Activated naive CD8-positive, alpha-beta T cell treated with anti-CD3 and anti-CD28 coated beads, Interleukin-2, amount 50 U/mL, for 24 hours (primary cell): Measurements from ENCODE around the gene POLE3.
"Not testable (repeated sequence)": the region's sequence is repeated elsewhere in the genome, so short reads cannot be mapped to it uniquely, and the experiment has no call there.

Source experiments
- ATAC-seq: fragments of 150-1000 bp; cut with Tn5 transposase; one replicate; pipeline ENCODE4 v1.10.0; 2021
- DNase-seq: peaks from one replicate; pipeline ENCODE4 v3.0.0; 2021
- H3K27ac Mint-ChIP-seq: one replicate; pipeline ENCODE4 v1.8.0; 2021; ENCODE audit warnings: mild to moderate bottlenecking, mixed read lengths
- H3K27me3 Mint-ChIP-seq: one replicate; pipeline ENCODE4 v1.8.0; 2021; ENCODE audit warnings: mixed read lengths
- H3K36me3 Mint-ChIP-seq: one replicate; pipeline ENCODE4 v1.8.0; 2021; ENCODE audit warnings: low read depth, mixed read lengths
- H3K4me1 Mint-ChIP-seq: one replicate; pipeline ENCODE4 v1.8.0; 2021; ENCODE audit warnings: mixed read lengths
- H3K4me3 Mint-ChIP-seq: one replicate; pipeline ENCODE4 v1.8.0; 2021; ENCODE audit warnings: mild to moderate bottlenecking, moderate library complexity, mixed read lengths
- H3K9me3 Mint-ChIP-seq: one replicate; pipeline ENCODE4 v1.8.0; 2021; ENCODE audit warnings: mixed read lengths

POLE3 gene

GRCh38 chr9:113410207-113410864 is at the start of gene POLE3, which contains the start of gene C9orf43:
Gene POLE3 (minus strand): TSS chr9:113410675. CDS start chr9:113410293, 382 bp downstream.
Gene C9orf43 (plus strand): TSS chr9:113410747. CDS start chr9:113413494, 2,747 bp downstream.
- H3K9me3 Mint-ChIP-seq: no peaks in the 10 kb centered on the region
- peak within 1 kb of the TSS; percentile 100 for H3K27ac Mint-ChIP-seq
- peak within 1 kb of the TSS; percentile 95 for H3K4me3 Mint-ChIP-seq
- H3K36me3 Mint-ChIP-seq: peaks cover 37% of the 10 kb centered on the region
- peak; percentile 97 for ATAC-seq
- peaks cover 45% of the 10 kb centered on the region for H3K4me1 Mint-ChIP-seq
- peaks cover 3% of the 10 kb centered on the region for H3K27me3 Mint-ChIP-seq
- peak; percentile 96 for DNase-seq

- Mint-ChIP-seq H3K27me3 (no peaks in the 10 kb centered on the region), H3K36me3 (no peaks in the 10 kb centered on the region), H3K4me3 (no peak overlapping the region), H3K4me1 (peaks cover 6% of the 10 kb centered on the region), H3K27ac (no peak overlapping the region), H3K9me3 (no peaks in the 10 kb centered on the region)
- ATAC-seq: no peak
- no peak for DNase-seq
Observed at GRCh38 chr9:113456235-113456634, 45.8 kb upstream of the POLE3 start.

- Mint-ChIP-seq H3K4me3 (no peak overlapping the region), H3K4me1 (peaks cover 6% of the 10 kb centered on the region), H3K27me3 (no peaks in the 10 kb centered on the region), H3K36me3 (no peaks in the 10 kb centered on the region), H3K9me3 (no peaks in the 10 kb centered on the region), H3K27ac (no peak overlapping the region)
- DNase-seq (no peak), ATAC-seq (no peak)
Observed at GRCh38 chr9:113454914-113455761, 44.7 kb upstream of the POLE3 start.

- Mint-ChIP-seq H3K4me1 (peaks cover 6% of the 10 kb centered on the region), H3K27me3 (no peaks in the 10 kb centered on the region), H3K27ac (no peak overlapping the region), H3K36me3 (no peaks in the 10 kb centered on the region), H3K9me3 (no peaks in the 10 kb centered on the region), H3K4me3 (no peak overlapping the region)
- ATAC-seq (no peak), DNase-seq (no peak)
Observed at GRCh38 chr9:113452113-113452605, 41.7 kb upstream of the POLE3 start.

GRCh38 chr9:113449376-113449775 is 38.9 kb upstream of the POLE3 start:
- no peak for ATAC-seq
- DNase-seq: no peak

GRCh38 chr9:113446323-113446740 is 35.9 kb upstream of the POLE3 start:
- no peak for ATAC-seq

More at GRCh38 chr9:113449376-113449775, 38.9 kb upstream of the POLE3 start:
- Mint-ChIP-seq H3K27me3 (no peaks in the 10 kb centered on the region), H3K9me3 (no peaks in the 10 kb centered on the region), H3K27ac (no peak overlapping the region), H3K4me3 (no peak overlapping the region), H3K4me1 (peaks cover 4% of the 10 kb centered on the region), H3K36me3 (no peaks in the 10 kb centered on the region)

GRCh38 chr9:113444736-113445135 is 34.3 kb upstream of the POLE3 start:
- Mint-ChIP-seq H3K27me3 (no peaks in the 10 kb centered on the region), H3K27ac (no peak overlapping the region), H3K4me3 (no peak overlapping the region), H3K36me3 (no peaks in the 10 kb centered on the region), H3K4me1 (peaks cover 4% of the 10 kb centered on the region), H3K9me3 (no peaks in the 10 kb centered on the region)
- ATAC-seq (no peak), DNase-seq (no peak)

More at GRCh38 chr9:113446323-113446740, 35.9 kb upstream of the POLE3 start:
- no peak overlapping the region for H3K4me3 Mint-ChIP-seq
- H3K27ac Mint-ChIP-seq: no peak overlapping the region
- H3K4me1 Mint-ChIP-seq: peaks cover 4% of the 10 kb centered on the region
- H3K27me3 Mint-ChIP-seq: no peaks in the 10 kb centered on the region
- H3K36me3 Mint-ChIP-seq: no peaks in the 10 kb centered on the region
- H3K9me3 Mint-ChIP-seq: no peaks in the 10 kb centered on the region
- DNase-seq: no peak

GRCh38 chr9:113437716-113438115 is 27.2 kb upstream of the POLE3 start:
- not testable (repeated sequence) for H3K27ac Mint-ChIP-seq, H3K9me3 Mint-ChIP-seq, H3K27me3 Mint-ChIP-seq, H3K4me3 Mint-ChIP-seq, H3K4me1 Mint-ChIP-seq, ATAC-seq, H3K36me3 Mint-ChIP-seq, DNase-seq

- ATAC-seq (no peak), DNase-seq (no peak)
- Mint-ChIP-seq H3K4me3 (no peak overlapping the region), H3K36me3 (no peaks in the 10 kb centered on the region), H3K27me3 (no peaks in the 10 kb centered on the region), H3K9me3 (no peaks in the 10 kb centered on the region), H3K4me1 (no peaks in the 10 kb centered on the region), H3K27ac (no peak overlapping the region)
Observed at GRCh38 chr9:113436728-113437515, 26.4 kb upstream of the POLE3 start.

GRCh38 chr9:113431191-113431590 is 20.7 kb upstream of the POLE3 start:
- Mint-ChIP-seq H3K36me3 (no peaks in the 10 kb centered on the region), H3K27me3 (no peaks in the 10 kb centered on the region), H3K4me1 (no peaks in the 10 kb centered on the region), H3K4me3 (no peak overlapping the region), H3K27ac (no peak overlapping the region), H3K9me3 (no peaks in the 10 kb centered on the region)
- DNase-seq: no peak
- ATAC-seq: no peak

GRCh38 chr9:113428062-113428615 is 17.7 kb upstream of the POLE3 start:
- DNase-seq: no peak

GRCh38 chr9:113427629-113428028 is 17.2 kb upstream of the POLE3 start:
- no peaks in the 10 kb centered on the region for H3K36me3 Mint-ChIP-seq
- H3K4me3 Mint-ChIP-seq: no peak overlapping the region
- DNase-seq (no peak), ATAC-seq (no peak)
- H3K27me3 Mint-ChIP-seq: peaks cover 5% of the 10 kb centered on the region
- no peaks in the 10 kb centered on the region for H3K4me1 Mint-ChIP-seq
- H3K27ac Mint-ChIP-seq: no peak overlapping the region
- H3K9me3 Mint-ChIP-seq: no peaks in the 10 kb centered on the region

More at GRCh38 chr9:113428062-113428615, 17.7 kb upstream of the POLE3 start:
- Mint-ChIP-seq H3K36me3 (no peaks in the 10 kb centered on the region), H3K27ac (no peak overlapping the region), H3K4me3 (no peak overlapping the region), H3K27me3 (peaks cover 5% of the 10 kb centered on the region), H3K9me3 (no peaks in the 10 kb centered on the region), H3K4me1 (no peaks in the 10 kb centered on the region)
- ATAC-seq: no peak

GRCh38 chr9:113426701-113427100 is 16.2 kb upstream of the POLE3 start:
- peaks cover 5% of the 10 kb centered on the region for H3K27me3 Mint-ChIP-seq
- DNase-seq (no peak), ATAC-seq (no peak)
- H3K4me3 Mint-ChIP-seq: no peak overlapping the region
- no peaks in the 10 kb centered on the region for H3K4me1 Mint-ChIP-seq
- no peak overlapping the region for H3K27ac Mint-ChIP-seq
- H3K36me3 Mint-ChIP-seq: no peaks in the 10 kb centered on the region
- H3K9me3 Mint-ChIP-seq: no peaks in the 10 kb centered on the region

- Mint-ChIP-seq H3K27ac (no peak overlapping the region), H3K36me3 (no peaks in the 10 kb centered on the region), H3K4me3 (no peak overlapping the region), H3K27me3 (peaks cover 5% of the 10 kb centered on the region), H3K9me3 (no peaks in the 10 kb centered on the region), H3K4me1 (no peaks in the 10 kb centered on the region)
- ATAC-seq: no peak
- no peak for DNase-seq
Observed at GRCh38 chr9:113425072-113425471, 14.6 kb upstream of the POLE3 start.
